GM18507 (cell line): ENCODE data around the gene CD47.

Experiments
- DNase-seq: peaks from one replicate; pipeline ENCODE4 v3.0.0; 2011; ENCODE audit warnings: low read depth; ENCODE audit not compliant: insufficient read length; ENCODE audit errors: extremely low spot score
- FAIRE-seq: peaks from 2 replicates; lab custom pipeline; 2011; peaks lifted over from hg19 to GRCh38; lab: Jason Lieb, UNC

Gene CD47

GRCh38 chr3:107994956-107995715 is 95.7 kb downstream of the CD47 start:
- DNase-seq (no peak), FAIRE-seq (no peak)

GRCh38 chr3:107994181-107994580 is 96.7 kb downstream of the CD47 start:
- no peak for DNase-seq
- no peak for FAIRE-seq

GRCh38 chr3:107993771-107994170 is 97.1 kb downstream of the CD47 start:
- DNase-seq, result no peak
- FAIRE-seq, result no peak
